Measurements from ENCODE around the gene SSR3. TPM values are rescaled to one million over a fixed set of nuclear protein-coding genes. Genes with fewer than 3 reads are reported as not detected.

The SSR3 gene
- total and polyA plus RNA-seq, 9 of the 15 experiments (the other 6 are each of a cell fraction or from before 2014, with no cell fraction given), result 104 to 464 (median 307) TPM

GRCh38 chr3:156548902-156549301, 6.0 kb downstream of the SSR3 start (continued):
- TF ChIP-seq ZNF384 (IDR thresholded peaks at IDR 0.05; ENCODE audit: low read depth, low read length) (no peak), TRIM25 (IDR thresholded peaks at IDR 0.05; ENCODE audit: borderline replicate concordance) (no peak), HNRNPH1 (optimal IDR thresholded peaks at IDR 0.05; ENCODE audit: low read depth, low read length) (no peak), ZNF253 (CRISPR knock-in tag; conservative IDR thresholded peaks at IDR 0.05) (no peak), ATF7 (IDR thresholded peaks at IDR 0.05) (no peak)

- no peak for DNase-seq (ENCODE audit: extremely low read depth in 1 of 4, low spot score in 3 of 4)
- H2AFZ ChIP-seq (ENCODE audit: low read depth, low read length), result no peak overlapping the region
- peaks cover 83% of the 10 kb centered on the region for H3K79me2 ChIP-seq (ENCODE audit: control insufficient read depth, insufficient read depth, low read length)
- WGBS (ENCODE audit: insufficient coverage, low coverage, missing lambda C conversion rate), result 86% methylated on average over 4 of the region's 4 CpGs
- 0 out of 2 replicates have a peak, but pooled peaks have one; percentile 21 for TF ChIP-seq RBFOX2 (IDR thresholded peaks at IDR 0.05; ENCODE audit: low read depth, low read length)
- TF ChIP-seq RUNX1 (IDR thresholded peaks at IDR 0.05; ENCODE audit: low read depth), result no peak
- no peak for ATAC-seq
- in situ Hi-C loops (cut with MboI), result loop anchor here (25.0 kb wide), 1 partner anchor 589 kb away; no protein-coding TSS in a partner anchor
- intact Hi-C loops (cut with micrococcal nuclease), result no loop called here
- H3K4me2 ChIP-seq (ENCODE audit: insufficient read depth, low read length), result no peak overlapping the region
- no peak for FAIRE-seq
- H3K27me3 ChIP-seq (ENCODE audit: control insufficient read depth in 2 of 2, insufficient read depth in 2 of 2, low read length in 2 of 2), result no peaks in the 10 kb centered on the region
- peaks cover 6 to 22% of the 10 kb centered on the region in 2 experiments; a peak in 4 of 5 replicates for H3K4me1 ChIP-seq (replicated peaks in 1 of 2; ENCODE audit: control insufficient read depth in 2 of 2, insufficient read depth in 2 of 2, low read length in 2 of 2)
- no peak overlapping the region for H3K9ac ChIP-seq (ENCODE audit: insufficient read depth in 1 of 2, low read depth in 2 of 2, low read length in 2 of 2)
- no peak overlapping the region for H3K4me3 ChIP-seq
- H3K27ac ChIP-seq (ENCODE audit: extremely low read depth, low read depth, low read length), result no peak overlapping the region
- POLR2A ChIA-PET, result interaction anchor here (1.2 to 2.7 kb wide), 5 partner anchors 10 to 128 kb away, joined by 3 to 7 read pairs (median 3); no protein-coding TSS in a partner anchor
- no TSS peak for BruUV-seq (replicated peaks)
- H3K9me3 ChIP-seq (replicated peaks; ENCODE audit: control insufficient read depth, insufficient read depth, low read depth, low read length), result no peaks in the 10 kb centered on the region
- no peaks in the 10 kb centered on the region for H3K9me1 ChIP-seq (ENCODE audit: control insufficient read depth, insufficient read depth, low read length)
- CTCF ChIA-PET (ENCODE audit: low intra/inter-chr PET ratio), result no interaction called here
- no peaks in the 10 kb centered on the region for H4K20me1 ChIP-seq (replicated peaks; ENCODE audit: control insufficient read depth, insufficient read depth, low read length)
- H3K36me3 ChIP-seq (ENCODE audit: control insufficient read depth, insufficient read depth, low read length), result peaks cover 100% of the 10 kb centered on the region
Measured at GRCh38 chr3:156548041-156548687, 6.8 kb downstream of the SSR3 start.
